GM12878 (cell line): Measurements from ENCODE around the gene KCNH5. TPM values are rescaled to one million over a fixed set of nuclear protein-coding genes. Genes with fewer than 3 reads are reported as not detected.

Source experiments
- ATAC-seq: fragments of 200-7000 bp; cut with Tn5 transposase; 3 replicates; pipeline ENCODE4 v1.9.1; 2020; ENCODE audit warnings: mild to moderate bottlenecking, moderate library complexity
- BruUV-seq: library from RNA; stranded (reverse); fragments of 400-500 nt; replicated peaks from 2 replicates; lab custom pipeline; 2021; lab: Mats Ljungman, UMichigan
- CTCF ChIA-PET: fragments of 300-600 bp; sonication (Branson Sonifier 250); formaldehyde crosslinking; extraction: SDS; loops from one replicate; lab custom pipeline; 2021; ENCODE audit warnings: inconsistent platforms; lab: Yijun Ruan, JAX
- POLR2A ChIA-PET: fragments of 350-600 bp; formaldehyde crosslinking; extraction: SDS; loops from one replicate; lab custom pipeline; 2021; ENCODE audit warnings: inconsistent platforms; lab: Charles Lee
- RAD21 ChIA-PET: fragments of 300-600 bp; sonication (Branson Sonifier 250); formaldehyde crosslinking; loops from one replicate; lab custom pipeline; 2023; ENCODE audit warnings: antibody characterized with exemption; ENCODE audit not compliant: unreplicated experiment; lab: Charles Lee
- SMC1A ChIA-PET: fragments of 300-600 bp; sonication (Branson Sonifier 250); formaldehyde crosslinking; loops from one replicate; lab custom pipeline; 2023; ENCODE audit not compliant: unreplicated experiment, uncharacterized antibody; lab: Charles Lee
- DNase-seq: peaks from one replicate; pipeline ENCODE4 v3.0.0-alpha.2; 2011; ENCODE audit warnings: low read depth, low spot score
- FAIRE-seq: peaks from 3 replicates; lab custom pipeline; 2011; peaks lifted over from hg19 to GRCh38; lab: Jason Lieb, UNC
- H2AFZ ChIP-seq: 2 replicates; pipeline ENCODE4 v1.6.0; 2011; ENCODE audit warnings: low read depth, low read length, control low read depth; ENCODE audit not compliant: control insufficient read depth
- H3K27ac ChIP-seq: 2 replicates; pipeline ENCODE4 v1.5.1; 2011; ENCODE audit warnings: control low read depth; ENCODE audit not compliant: control insufficient read depth, insufficient read depth
- H3K27me3 ChIP-seq, 2 experiments: replicated peaks in 1 of 2; 2 replicates each; pipeline versions ENCODE4 v1.6.0 to v1.6.1; 2011; ENCODE audit warnings: low read length in 1 of 2; ENCODE audit not compliant: control insufficient read depth in 2 of 2, insufficient read depth in 2 of 2
- H3K36me3 ChIP-seq, 2 experiments: 2 replicates each; pipeline ENCODE4 v1.5.1; 2011; ENCODE audit warnings: low read length in 1 of 2; ENCODE audit not compliant: control insufficient read depth in 2 of 2, insufficient read depth in 2 of 2
- H3K4me1 ChIP-seq: 2 replicates; pipeline ENCODE4 v1.6.1; 2011; ENCODE audit warnings: mild to moderate bottlenecking, low read length, moderate library complexity, mixed read lengths; ENCODE audit not compliant: control insufficient read depth, insufficient read depth
- H3K4me2 ChIP-seq: 2 replicates; pipeline ENCODE4 v1.6.0; 2011; ENCODE audit warnings: control low read depth; ENCODE audit not compliant: control insufficient read depth, insufficient read depth
- H3K4me3 ChIP-seq: fragments of 200-600 bp; sonication (generic); 2 replicates; pipeline ENCODE4 v1.5.1; 2016
- H3K79me2 ChIP-seq: 2 replicates; pipeline ENCODE4 v1.6.0; 2011; ENCODE audit warnings: low read length; ENCODE audit not compliant: control insufficient read depth, insufficient read depth
- H3K9ac ChIP-seq: 2 replicates; pipeline ENCODE4 v1.8.0; 2011; ENCODE audit warnings: low read length, control low read depth, mixed read lengths; ENCODE audit not compliant: control insufficient read depth, insufficient read depth
- H3K9me3 ChIP-seq: replicated peaks from 3 replicates; pipeline ENCODE4 v1.5.1; 2011; ENCODE audit warnings: mild to moderate bottlenecking, low read length; ENCODE audit not compliant: control insufficient read depth, insufficient read depth
- H4K20me1 ChIP-seq: 2 replicates; pipeline ENCODE4 v1.6.0; 2011; ENCODE audit not compliant: control insufficient read depth, insufficient read depth
- ATF7 ChIP-seq: fragments of 450-650 bp; IDR thresholded peaks from 2 replicates; pipeline ENCODE4 v1.6.1; 2016; ENCODE audit warnings: low read depth, mild to moderate bottlenecking
- BHLHE40 ChIP-seq, 2 experiments: fragments of 450-650 bp in 1 of 2; IDR thresholded peaks; 2 replicates each; pipeline ENCODE4 v1.6.1; 2011 to 2017; ENCODE audit warnings: low read depth in 2 of 2, borderline replicate concordance in 1 of 2, improper control_type of control experiment in 1 of 2, low read length in 1 of 2, mild to moderate bottlenecking in 1 of 2
- CEBPB ChIP-seq, 2 experiments: fragments of 150-350 bp in 1 of 2; IDR thresholded peaks; 2 replicates each; pipeline ENCODE4 v1.6.1; 2012 to 2014; ENCODE audit warnings: low read depth in 2 of 2, low read length in 2 of 2, borderline replicate concordance in 1 of 2, inconsistent platforms in 1 of 2
- E2F4 ChIP-seq: IDR thresholded peaks from 2 replicates; pipeline ENCODE4 v1.6.1; 2012; ENCODE audit warnings: low read depth, low read length, improper control_type of control experiment
- KAT2A ChIP-seq: conservative IDR thresholded peaks from 2 replicates; pipeline ENCODE4 v1.6.1; 2011; ENCODE audit warnings: low read depth, low read length; ENCODE audit not compliant: control insufficient read depth
- MEF2B ChIP-seq: fragments of 450-650 bp; IDR thresholded peaks from 2 replicates; pipeline ENCODE4 v1.6.1; 2018; ENCODE audit warnings: mild to moderate bottlenecking, moderate library complexity; ENCODE audit not compliant: partially characterized antibody, poor library complexity, severe bottlenecking
- MTA2 ChIP-seq: fragments of 450-650 bp; IDR thresholded peaks from 2 replicates; pipeline ENCODE4 v1.6.1; 2016; ENCODE audit warnings: low read depth, mild to moderate bottlenecking, moderate library complexity
- RAD51 ChIP-seq: fragments of 450-650 bp; IDR thresholded peaks from 2 replicates; pipeline ENCODE4 v1.6.1; 2016; ENCODE audit warnings: moderate library complexity, mild to moderate bottlenecking, inconsistent platforms
- SKIL ChIP-seq: fragments of 450-650 bp; IDR thresholded peaks from 2 replicates; pipeline ENCODE4 v1.6.1; 2017; ENCODE audit warnings: mild to moderate bottlenecking, low read depth, inconsistent platforms; ENCODE audit not compliant: poor library complexity, severe bottlenecking
- SREBF2 ChIP-seq: IDR thresholded peaks from 2 replicates; pipeline ENCODE4 v1.6.1; 2012; ENCODE audit warnings: mild to moderate bottlenecking, low read length
- WGBS: methylation state at CpG from one replicate; pipeline ENCODE4 v1.1.6; 2016; ENCODE audit warnings: low lambda C conversion rate; ENCODE audit not compliant: insufficient replicate concordance, insufficient coverage; ENCODE audit errors: missing lambda C conversion rate; 5-methylcytosine and 5-hydroxymethylcytosine counted together
- in situ Hi-C: fragments of 300-500 bp; cut with MboI; formaldehyde crosslinking; loops from 9 replicates; pipeline ENCODE4 v1.14.3; 2018; ENCODE audit warnings: mixed read lengths
- intact Hi-C: fragments of 100-400 bp; cut with micrococcal nuclease; formaldehyde crosslinking; loops from one replicate; pipeline ENCODE4 v1.14.2; 2022; ENCODE audit not compliant: unreplicated experiment
- polyA plus RNA-seq, 11 experiments: library from polyadenylated mRNA; depleted of rRNA in 4 of 11; unstranded in 6 of 11; stranded (reverse) in 5 of 11; fragments of >200 nt; fragmentation: Nextera tagmentation in 4 of 11; fragmentation: Illumina TruSeq in 1 of 11; extraction: Ambion mirVana in 4 of 11; extraction: Trizol in 1 of 11; gene quantifications; 1 replicate in 1 of 11; 2 replicates in 10 of 11; pipeline versions ENCODE4 v1.2.1 to v1.2.3, GENCODE V29; 2011 to 2016; ENCODE audit warnings: inconsistent platforms in 2 of 11, missing spikeins in 2 of 11, low read depth in 1 of 11
- total RNA-seq, 4 experiments: library from RNA; depleted of rRNA in 3 of 4; stranded (reverse); fragments of >200 nt in 3 of 4; fragmentation: Illumina TruSeq in 1 of 4; extraction: Trizol in 1 of 4; gene quantifications; 2 replicates each; pipeline versions ENCODE4 v1.2.1 to v1.2.3, GENCODE V29; 2013 to 2021

Gene KCNH5
- total and polyA plus RNA-seq, 10 of the 15 experiments (the other 5 are each of a cell fraction or from before 2014, with no cell fraction given), result under 0.01 to 0.04 (median 0.04) TPM; not detected in 7

GRCh38 chr14:62663456-62663821 lies 381.8 kb downstream of the KCNH5 start:
- Histone ChIP-seq H4K20me1 (no peaks in the 10 kb centered on the region), H3K4me1 (no peaks in the 10 kb centered on the region), H3K79me2 (no peaks in the 10 kb centered on the region), H3K9ac (no peak overlapping the region), H3K36me3 (no peaks in the 10 kb centered on the region), H3K9me3 (no peaks in the 10 kb centered on the region), H3K4me2 (no peak overlapping the region), H3K4me3 (no peak overlapping the region), H3K27ac (no peak overlapping the region), H3K27me3 (no peaks in the 10 kb centered on the region), H2AFZ (no peak overlapping the region)
- ChIA-PET POLR2A (no interaction called here), CTCF (no interaction called here), RAD21 (no interaction called here), SMC1A (no interaction called here)
- in situ Hi-C loops (no loop called here), intact Hi-C loops (no loop called here)
- DNase-seq (no peak), FAIRE-seq (no peak), ATAC-seq (no peak)
- no TSS peak for BruUV-seq
- 0% methylated on average over 4 of the region's 4 CpGs for WGBS
- TF ChIP-seq RAD51 (no peak), BHLHE40 (IDR thresholded peaks at IDR 0.05; ENCODE audit: borderline replicate concordance in 1 of 2, low read depth in 2 of 2, low read length in 1 of 2) (no peak), KAT2A (no peak), SREBF2 (no peak), MTA2 (no peak), SKIL (no peak), ATF7 (no peak), MEF2B (no peak), CEBPB (IDR thresholded peaks at IDR 0.05; ENCODE audit: borderline replicate concordance in 1 of 2, low read depth in 2 of 2, low read length in 2 of 2) (no peak), E2F4 (no peak)
